HepG2 (cell line): ENCODE results near the gene CPB2. TPM values are rescaled to one million over a fixed set of nuclear protein-coding genes. Genes with fewer than 3 reads are reported as not detected.

Experiments
- ATAC-seq: fragments of 200-7000 bp; cut with Tn5 transposase; 3 replicates; pipeline ENCODE4 v1.9.1; 2020; ENCODE audit warnings: mild to moderate bottlenecking, moderate library complexity
- BruUV-seq: library from RNA; stranded (reverse); fragments of 400-500 nt; replicated peaks from 2 replicates; lab custom pipeline; 2021; lab: Mats Ljungman, UMichigan
- CTCF ChIA-PET: fragments of 300-600 bp; formaldehyde crosslinking; extraction: SDS; loops from one replicate; lab custom pipeline; 2021; ENCODE audit warnings: low total read pairs, inconsistent platforms, low intra/inter-chr PET ratio; lab: Yijun Ruan, JAX
- POLR2A ChIA-PET: fragments of 350-600 bp; sonication (Branson Sonifier 250); formaldehyde crosslinking; loops from one replicate; lab custom pipeline; 2020; ENCODE audit warnings: antibody characterized with exemption, inconsistent platforms; lab: Yijun Ruan, JAX
- DNase-seq: peaks from one replicate; pipeline ENCODE4 v3.0.0-alpha.2; 2015; ENCODE audit warnings: low spot score
- FAIRE-seq: peaks from 3 replicates; lab custom pipeline; 2011; peaks lifted over from hg19 to GRCh38; lab: Jason Lieb, UNC
- H2AFZ ChIP-seq: one replicate; pipeline ENCODE4 v1.6.1; 2011; ENCODE audit warnings: low read length, inconsistent platforms
- H3K27ac ChIP-seq: fragments of 300-600 bp; 3 replicates; pipeline ENCODE4 v1.8.0; 2011; ENCODE audit warnings: mixed run types, mild to moderate bottlenecking, mixed read lengths, low read length, inconsistent platforms; ENCODE audit not compliant: insufficient read depth; ENCODE audit errors: extremely low read length
- H3K27me3 ChIP-seq, 2 experiments: fragments of 200-600 bp in 1 of 2; 2 replicates in 1 of 2; 3 replicates in 1 of 2; pipeline versions ENCODE4 v1.6.0 to v1.8.0; 2011; ENCODE audit warnings: low read length in 2 of 2, mild to moderate bottlenecking in 2 of 2, moderate library complexity in 2 of 2, inconsistent platforms in 1 of 2; ENCODE audit not compliant: insufficient read depth in 2 of 2, control insufficient read depth in 1 of 2
- H3K36me3 ChIP-seq, 2 experiments: fragments of 200-600 bp in 1 of 2; replicated peaks in 1 of 2; 2 replicates in 1 of 2; 3 replicates in 1 of 2; pipeline versions ENCODE4 v1.5.1 to v1.8.0; 2011; ENCODE audit warnings: low read length in 2 of 2, inconsistent platforms in 1 of 2; ENCODE audit not compliant: insufficient read depth in 2 of 2, control insufficient read depth in 1 of 2
- H3K4me1 ChIP-seq: 2 replicates; pipeline ENCODE4 v1.5.1; 2012; ENCODE audit warnings: low read length, inconsistent platforms; ENCODE audit not compliant: insufficient read depth
- H3K4me2 ChIP-seq: 2 replicates; pipeline ENCODE4 v1.6.0; 2011; ENCODE audit warnings: low read depth, low read length, inconsistent platforms
- H3K4me3 ChIP-seq, 3 experiments: fragments of 200-600 bp in 1 of 3; sonication (generic), shearing (Covaris generic) in 1 of 3; replicated peaks in 1 of 3; 2 replicates each; pipeline ENCODE4 v1.5.1; 2011 to 2016; ENCODE audit warnings: low read length in 3 of 3, inconsistent platforms in 2 of 3, low read depth in 2 of 3, mild to moderate bottlenecking in 2 of 3, control low read depth in 1 of 3, mixed read lengths in 1 of 3; ENCODE audit not compliant: insufficient read depth in 1 of 3
- H3K79me2 ChIP-seq: one replicate; pipeline ENCODE4 v1.6.1; 2011; ENCODE audit warnings: low read length, inconsistent platforms; ENCODE audit not compliant: insufficient read depth
- H3K9ac ChIP-seq: 2 replicates; pipeline ENCODE4 v1.6.0; 2011; ENCODE audit warnings: mild to moderate bottlenecking, low read depth, low read length, inconsistent platforms; ENCODE audit not compliant: insufficient read depth
- H3K9me3 ChIP-seq: 2 replicates; pipeline ENCODE4 v1.5.1; 2012; ENCODE audit warnings: mild to moderate bottlenecking, low read length
- H4K20me1 ChIP-seq: 2 replicates; pipeline ENCODE4 v1.6.0; 2011; ENCODE audit warnings: inconsistent platforms, mild to moderate bottlenecking, low read length, moderate library complexity; ENCODE audit not compliant: insufficient read depth
- AHDC1 ChIP-seq: sonication (generic); formaldehyde crosslinking; IDR thresholded peaks from 2 replicates; pipeline ENCODE4 v1.5.1; 2020; ENCODE audit warnings: mild to moderate bottlenecking, missing genetic modification reagents, borderline replicate concordance
- CCAR2 ChIP-seq: fragments of 200-400 bp; formaldehyde crosslinking; optimal IDR thresholded peaks from 2 replicates; pipeline ENCODE3; 2018; ENCODE audit warnings: low read depth, mild to moderate bottlenecking, low read length, moderate library complexity
- EED ChIP-seq: sonication (generic); formaldehyde crosslinking; IDR thresholded peaks from 2 replicates; pipeline ENCODE4 v1.5.0; 2020; ENCODE audit warnings: mild to moderate bottlenecking, missing genetic modification reagents
- EZH2 ChIP-seq: conservative IDR thresholded peaks from 2 replicates; pipeline ENCODE4 v1.6.1; 2012; ENCODE audit warnings: mild to moderate bottlenecking, low read depth, low read length, moderate library complexity
- ZFP91 ChIP-seq: sonication (generic); formaldehyde crosslinking; IDR thresholded peaks from 2 replicates; pipeline ENCODE4 v1.9.0; 2022; ENCODE audit warnings: missing genetic modification reagents, mild to moderate bottlenecking, borderline replicate concordance
- WGBS: methylation state at CpG from one replicate; pipeline ENCODE4 v1.1.6; 2017; ENCODE audit warnings: low lambda C conversion rate; 5-methylcytosine and 5-hydroxymethylcytosine counted together
- in situ Hi-C: cut with HindIII; loops from 2 replicates; pipeline ENCODE4 v1.10.0; 2017; ENCODE audit warnings: low pct_unique_long_range_greater_than_20kb; ENCODE audit not compliant: extremely low pct_ligation_motif_present
- intact Hi-C: fragments of 100-400 bp; cut with micrococcal nuclease; formaldehyde crosslinking; loops from one replicate; pipeline ENCODE4 v1.10.0; 2022; ENCODE audit not compliant: unreplicated experiment
- polyA plus RNA-seq, 8 experiments: library from polyadenylated mRNA; depleted of rRNA in 3 of 8; stranded (reverse) in 7 of 8; unstranded in 1 of 8; fragments of >200 nt; fragmentation: Illumina TruSeq in 4 of 8; extraction: Trizol in 4 of 8; gene quantifications; 2 replicates each; pipeline versions ENCODE4 v1.2.1 to v1.2.3, GENCODE V29; 2011 to 2016; ENCODE audit warnings: low read depth in 4 of 8, missing spikeins in 1 of 8, mixed read lengths in 1 of 8; ENCODE audit not compliant: insufficient read depth in 1 of 8
- total RNA-seq, 5 experiments: library from RNA; depleted of rRNA; stranded (reverse); fragments of >200 nt; fragmentation: Illumina TruSeq; extraction: Trizol; gene quantifications; 2 replicates each; pipeline ENCODE4 v1.2.3, GENCODE V29; 2016; ENCODE audit warnings: low read depth in 1 of 5

Gene CPB2
- total and polyA plus RNA-seq, 2 of the 13 experiments (the other 11 are each of a cell fraction or from before 2014, with no cell fraction given): 125 to 140 TPM

- TF ChIP-seq AHDC1 (CRISPR knock-in tag) (no peak), ZFP91 (CRISPR knock-in tag) (no peak), EZH2 (no peak), CCAR2 (no peak)
These were observed 63.4 kb downstream of the CPB2 start (continued) for GRCh38 chr13:46041419-46041839.

- intact Hi-C loops: no loop called here
- no TSS peak for BruUV-seq
- Histone ChIP-seq H3K36me3 (peaks cover 3 to 34% of the 10 kb centered on the region in 2 experiments; a peak in 4 of 5 replicates), H2AFZ (no peak overlapping the region), H3K4me1 (peaks cover 6% of the 10 kb centered on the region; the same call in 1 of the 2 replicates), H3K9ac (no peak overlapping the region), H3K27me3 (no peaks in the 10 kb centered on the region), H3K27ac (no peak overlapping the region), H3K79me2 (peaks cover 26% of the 10 kb centered on the region), H3K4me2 (no peak overlapping the region), H3K4me3 (no peak overlapping the region), H3K9me3 (no peaks in the 10 kb centered on the region), H4K20me1 (no peaks in the 10 kb centered on the region)
- 69% methylated on average over 2 of the region's 2 CpGs for WGBS
- ChIA-PET CTCF (no interaction called here), POLR2A (no interaction called here)
- no peak for ATAC-seq
- no peak for FAIRE-seq
- in situ Hi-C loops: no loop called here
- TF ChIP-seq EED: no peak
- no peak for DNase-seq
These were observed 64.1 kb downstream of the CPB2 start for GRCh38 chr13:46040763-46041162.
